Endodermal cell (in vitro differentiated cells): Measurements from ENCODE around the gene C16orf46. TPM values are rescaled to one million over a fixed set of nuclear protein-coding genes. Genes with fewer than 3 reads are reported as not detected.

ENCODE experiments used
- DNase-seq: peaks from one replicate; pipeline ENCODE4 v3.0.0-alpha.2; 2017
- H3K27ac ChIP-seq: 2 replicates; pipeline ENCODE4 v1.5.1; 2013; ENCODE audit warnings: mild to moderate bottlenecking, low read depth, low read length, moderate library complexity
- H3K27me3 ChIP-seq: 2 replicates; pipeline ENCODE4 v1.6.1; 2013; ENCODE audit warnings: mild to moderate bottlenecking, low read length, moderate library complexity; ENCODE audit not compliant: insufficient read depth, control insufficient read depth, poor library complexity, severe bottlenecking
- H3K36me3 ChIP-seq: 2 replicates; pipeline ENCODE4 v1.7.0; 2013; ENCODE audit warnings: mild to moderate bottlenecking, low read length, moderate library complexity; ENCODE audit not compliant: control insufficient read depth, insufficient read depth
- H3K4me1 ChIP-seq: one replicate; pipeline ENCODE4 v1.7.0; 2013; ENCODE audit warnings: low read length; ENCODE audit not compliant: control insufficient read depth, insufficient read depth
- H3K4me3 ChIP-seq: 2 replicates; pipeline ENCODE4 v1.5.1; 2013; ENCODE audit warnings: mild to moderate bottlenecking, low read length, moderate library complexity
- H3K9ac ChIP-seq: 2 replicates; pipeline ENCODE4 v1.6.1; 2013; ENCODE audit warnings: mild to moderate bottlenecking, low read length, moderate library complexity; ENCODE audit not compliant: poor library complexity, severe bottlenecking; ENCODE audit errors: extremely low read depth
- H3K9me3 ChIP-seq: 2 replicates; pipeline ENCODE4 v1.6.1; 2013; ENCODE audit warnings: mild to moderate bottlenecking, low read length, moderate library complexity; ENCODE audit not compliant: control insufficient read depth
- H3K27ac Mint-ChIP-seq: 2 replicates; pipeline ENCODE4 v1.8.0; 2020; ENCODE audit warnings: mixed read lengths
- H3K27me3 Mint-ChIP-seq: 2 replicates; pipeline ENCODE4 v1.8.0; 2021; ENCODE audit warnings: mild to moderate bottlenecking, mixed read lengths; ENCODE audit not compliant: insufficient read depth
- H3K36me3 Mint-ChIP-seq: 2 replicates; pipeline ENCODE4 v1.8.0; 2020; ENCODE audit warnings: low read depth, mixed read lengths
- H3K4me1 Mint-ChIP-seq: 2 replicates; pipeline ENCODE4 v1.8.0; 2020; ENCODE audit warnings: mixed read lengths
- H3K4me3 Mint-ChIP-seq: 2 replicates; pipeline ENCODE4 v1.8.0; 2020; ENCODE audit warnings: mild to moderate bottlenecking, moderate library complexity, mixed read lengths
- H3K9me3 Mint-ChIP-seq: 2 replicates; pipeline ENCODE4 v1.8.0; 2020; ENCODE audit warnings: mild to moderate bottlenecking, mixed read lengths
- WGBS, 2 experiments: methylation state at CpG; one replicate each; pipeline versions ENCODE4 v1.1.5 to v1.1.7; 2013; ENCODE audit warnings: missing lambda C conversion rate in 2 of 2, mixed read lengths in 1 of 2; ENCODE audit not compliant: insufficient coverage in 1 of 2, insufficient read length in 1 of 2; 5-methylcytosine and 5-hydroxymethylcytosine counted together
- total RNA-seq, 2 donors: library from RNA; stranded (reverse); fragmentation: NEBNext Ultra II Directional in 1 of 2; extraction: Animal tissue kit (Norgen Biotek cat#: 25700) in 1 of 2; gene quantifications; 2 replicates in 1 of 2; 3 replicates in 1 of 2; pipeline ENCODE4 v1.2.1, GENCODE V29; 2021
- TF ChIP-seq, protein P1 (sequence below): fragments of 200-600 bp; sonication (generic); conservative IDR thresholded peaks from 2 replicates; pipeline ENCODE4 v1.5.0; 2021; ENCODE audit warnings: antibody characterized with exemption, mild to moderate bottlenecking

Gene C16orf46
- total RNA-seq, 2 donors from 2014 or later, result 2.9 to 3.9 TPM

GRCh38 chr16:81095953-81096714 is 19.1 kb upstream of the C16orf46 start, which contains the start of gene GCSH:
Gene GCSH, minus strand, starts transcription at chr16:81096395. Its CDS starts 117 bp downstream, at chr16:81096278.
- Histone ChIP-seq H3K36me3 (peaks cover 23% of the 10 kb centered on the region), H3K27me3 (no peaks in the 10 kb centered on the region), H3K27ac (peak within 1 kb of the TSS; percentile 41), H3K4me1 (no peaks in the 10 kb centered on the region), H3K9ac (peak within 1 kb of the TSS; percentile 68), H3K9me3 (no peaks in the 10 kb centered on the region), H3K4me3 (peak within 1 kb of the TSS; percentile 94)
- Mint-ChIP-seq H3K4me3 (peak within 1 kb of the TSS; percentile 76), H3K9me3 (no peaks in the 10 kb centered on the region), H3K27ac (peak within 1 kb of the TSS; percentile 11), H3K4me1 (peaks cover 4% of the 10 kb centered on the region), H3K36me3 (peaks cover 10% of the 10 kb centered on the region), H3K27me3 (no peaks in the 10 kb centered on the region)
- peak; percentile 100 for DNase-seq
- TF ChIP-seq, protein P1, sequence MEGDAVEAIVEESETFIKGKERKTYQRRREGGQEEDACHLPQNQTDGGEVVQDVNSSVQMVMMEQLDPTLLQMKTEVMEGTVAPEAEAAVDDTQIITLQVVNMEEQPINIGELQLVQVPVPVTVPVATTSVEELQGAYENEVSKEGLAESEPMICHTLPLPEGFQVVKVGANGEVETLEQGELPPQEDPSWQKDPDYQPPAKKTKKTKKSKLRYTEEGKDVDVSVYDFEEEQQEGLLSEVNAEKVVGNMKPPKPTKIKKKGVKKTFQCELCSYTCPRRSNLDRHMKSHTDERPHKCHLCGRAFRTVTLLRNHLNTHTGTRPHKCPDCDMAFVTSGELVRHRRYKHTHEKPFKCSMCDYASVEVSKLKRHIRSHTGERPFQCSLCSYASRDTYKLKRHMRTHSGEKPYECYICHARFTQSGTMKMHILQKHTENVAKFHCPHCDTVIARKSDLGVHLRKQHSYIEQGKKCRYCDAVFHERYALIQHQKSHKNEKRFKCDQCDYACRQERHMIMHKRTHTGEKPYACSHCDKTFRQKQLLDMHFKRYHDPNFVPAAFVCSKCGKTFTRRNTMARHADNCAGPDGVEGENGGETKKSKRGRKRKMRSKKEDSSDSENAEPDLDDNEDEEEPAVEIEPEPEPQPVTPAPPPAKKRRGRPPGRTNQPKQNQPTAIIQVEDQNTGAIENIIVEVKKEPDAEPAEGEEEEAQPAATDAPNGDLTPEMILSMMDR, result no peak
- WGBS, 2 experiments, result 0 to 1% methylated on average over 15 to 65 of the region's 83 CpGs

GRCh38 chr16:81095653-81095952 is 18.6 kb upstream of the C16orf46 start:
- TF ChIP-seq, protein P1, result no peak
- H3K27ac ChIP-seq, result peak overlapping the region; percentile 41

GRCh38 chr16:81094771-81095251 is 17.8 kb upstream of the C16orf46 start:
- peak overlapping the region; percentile 68 for H3K9ac ChIP-seq
- H3K4me1 ChIP-seq, result no peaks in the 10 kb centered on the region
- no peaks in the 10 kb centered on the region for H3K27me3 ChIP-seq
- peak overlapping the region; percentile 94 for H3K4me3 ChIP-seq
- Mint-ChIP-seq H3K9me3 (no peaks in the 10 kb centered on the region), H3K4me1 (peaks cover 4% of the 10 kb centered on the region), H3K36me3 (peaks cover 22% of the 10 kb centered on the region), H3K4me3 (peak overlapping the region; percentile 76), H3K27ac (no peak overlapping the region), H3K27me3 (no peaks in the 10 kb centered on the region)
- no peak overlapping the region for H3K27ac ChIP-seq
- 72 to 82% methylated on average over 17 to 21 of the region's 21 CpGs for WGBS, 2 experiments
- H3K9me3 ChIP-seq, result no peaks in the 10 kb centered on the region
- DNase-seq, result no peak
- H3K36me3 ChIP-seq, result peaks cover 36% of the 10 kb centered on the region
- TF ChIP-seq, protein P1, result no peak

More at GRCh38 chr16:81095653-81095952, 18.6 kb upstream of the C16orf46 start:
- H3K27ac Mint-ChIP-seq, result no peak overlapping the region
- H3K27me3 ChIP-seq, result no peaks in the 10 kb centered on the region
- no peaks in the 10 kb centered on the region for H3K9me3 ChIP-seq
- H3K4me1 ChIP-seq, result no peaks in the 10 kb centered on the region
- H3K27me3 Mint-ChIP-seq, result no peaks in the 10 kb centered on the region
- peak overlapping the region; percentile 94 for H3K4me3 ChIP-seq
- H3K36me3 Mint-ChIP-seq, result peaks cover 14% of the 10 kb centered on the region
- no peaks in the 10 kb centered on the region for H3K9me3 Mint-ChIP-seq
- peak overlapping the region; percentile 76 for H3K4me3 Mint-ChIP-seq
- peaks cover 28% of the 10 kb centered on the region for H3K36me3 ChIP-seq
- 0% methylated on average over 20 to 22 of the region's 22 CpGs for WGBS, 2 experiments
- DNase-seq, result no peak
- peaks cover 4% of the 10 kb centered on the region for H3K4me1 Mint-ChIP-seq
- H3K9ac ChIP-seq, result peak overlapping the region; percentile 68
